CD4-positive, alpha-beta T cell treated with Interleukin-15 for 1 hour (primary cell): ENCODE data around the gene CUX1.

Source experiments
- DNase-seq: peaks from one replicate; pipeline ENCODE4 v3.0.0-alpha.2; 2020

The CUX1 gene

GRCh38 chr7:101940830-101941229 is 123.4 kb downstream of the CUX1 start:
- no peak for DNase-seq

- no peak for DNase-seq
Observed at GRCh38 chr7:101941481-101942383, 124.3 kb downstream of the CUX1 start.

- no peak for DNase-seq
Observed at GRCh38 chr7:101942603-101943210, 125.3 kb downstream of the CUX1 start.

GRCh38 chr7:101943306-101943705 is 125.9 kb downstream of the CUX1 start:
- DNase-seq = no peak

- DNase-seq = no peak
Observed at GRCh38 chr7:101943889-101944600, 126.6 kb downstream of the CUX1 start.

- no peak for DNase-seq
Observed at GRCh38 chr7:101944611-101945010, 127.2 kb downstream of the CUX1 start.

- no peak for DNase-seq
Observed at GRCh38 chr7:101945034-101945758, 127.8 kb downstream of the CUX1 start.

- no peak for DNase-seq
Observed at GRCh38 chr7:101947899-101948298, 130.5 kb downstream of the CUX1 start.

GRCh38 chr7:101948650-101949049 is 131.2 kb downstream of the CUX1 start:
- DNase-seq = no peak

- no peak for DNase-seq
Observed at GRCh38 chr7:101950450-101951119, 133.2 kb downstream of the CUX1 start.

- DNase-seq = no peak
Observed at GRCh38 chr7:101951757-101952156, 134.3 kb downstream of the CUX1 start.

GRCh38 chr7:101952355-101953247 is 135.2 kb downstream of the CUX1 start:
- no peak for DNase-seq

GRCh38 chr7:101953248-101953819 is 135.9 kb downstream of the CUX1 start:
- no peak for DNase-seq

- DNase-seq = no peak
Observed at GRCh38 chr7:101954499-101954898, 137.1 kb downstream of the CUX1 start.

- no peak for DNase-seq
Observed at GRCh38 chr7:101956130-101956529, 138.7 kb downstream of the CUX1 start.

- no peak for DNase-seq
Observed at GRCh38 chr7:101957744-101958525, 140.5 kb downstream of the CUX1 start.

- no peak for DNase-seq
Observed at GRCh38 chr7:101959342-101959741, 141.9 kb downstream of the CUX1 start.

- no peak for DNase-seq
Observed at GRCh38 chr7:101959829-101960228, 142.4 kb downstream of the CUX1 start.

GRCh38 chr7:101960323-101960722 is 142.9 kb downstream of the CUX1 start:
- no peak for DNase-seq
